ENCODE measurements around the gene SRSF6.
A peak's percentile ranks its signal among the peaks of the same experiment; 100 is the strongest.
"Not testable (repeated sequence)": the region's sequence is repeated elsewhere in the genome, so short reads cannot be mapped to it uniquely, and the experiment has no call there.

The SRSF6 gene

GRCh38 chr20:43490038-43490437 is 32.3 kb downstream of the SRSF6 start:
- no peak for DNase-seq

GRCh38 chr20:43492101-43492500 is 34.4 kb downstream of the SRSF6 start:
- no peak for DNase-seq

- DNase-seq = no peak
Observed at GRCh38 chr20:43495388-43495787, 37.7 kb downstream of the SRSF6 start.

GRCh38 chr20:43502021-43502420 is 44.3 kb downstream of the SRSF6 start:
- not testable (repeated sequence) for DNase-seq

GRCh38 chr20:43506238-43506637 is 48.5 kb downstream of the SRSF6 start:
- DNase-seq = no peak

- peak; percentile 68 for DNase-seq
Observed at GRCh38 chr20:43507150-43508080, 49.7 kb downstream of the SRSF6 start, which contains the start of gene L3MBTL1. Gene L3MBTL1 (plus strand): TSS chr20:43507697. CDS start chr20:43513504, 5,807 bp downstream.

- DNase-seq = no peak
Observed at GRCh38 chr20:43508106-43508505, 50.4 kb downstream of the SRSF6 start.

GRCh38 chr20:43508604-43509040 is 50.9 kb downstream of the SRSF6 start:
- no peak for DNase-seq

GRCh38 chr20:43511879-43512278 is 54.2 kb downstream of the SRSF6 start:
- no peak for DNase-seq

- no peak for DNase-seq
Observed at GRCh38 chr20:43513372-43513930, 55.8 kb downstream of the SRSF6 start.

Data from NCI-H69 (cell line).